Measurements from ENCODE around the gene HOXC13.

HOXC13 gene

GRCh38 chr12:53938326-53939140 is at the start of gene HOXC13:
Gene HOXC13 (plus strand): TSS chr12:53938831. CDS start chr12:53938907, 76 bp downstream.
- no peak within 1 kb of the TSS for H3K4me3 ChIP-seq (ENCODE audit: low read depth, low read length)
- no peak for TF ChIP-seq CTCF (IDR thresholded peaks at IDR 0.05; ENCODE audit: low read depth, low read length)

- no peak for TF ChIP-seq CTCF (IDR thresholded peaks at IDR 0.05; ENCODE audit: low read depth, low read length)
- H3K4me3 ChIP-seq (ENCODE audit: low read depth, low read length) = no peak overlapping the region
These were observed 48.5 kb upstream of the HOXC13 start for GRCh38 chr12:53890081-53890480.

GRCh38 chr12:53892762-53893395 is 45.8 kb upstream of the HOXC13 start:
- H3K4me3 ChIP-seq (ENCODE audit: low read depth, low read length) = no peak overlapping the region
- no peak for TF ChIP-seq CTCF (IDR thresholded peaks at IDR 0.05; ENCODE audit: low read depth, low read length)

- no peak for TF ChIP-seq CTCF (IDR thresholded peaks at IDR 0.05; ENCODE audit: low read depth, low read length)
- H3K4me3 ChIP-seq (ENCODE audit: low read depth, low read length) = no peak overlapping the region
These were observed 39.4 kb upstream of the HOXC13 start for GRCh38 chr12:53899230-53899629.

GRCh38 chr12:53907103-53907502 is 31.5 kb upstream of the HOXC13 start:
- H3K4me3 ChIP-seq (ENCODE audit: low read depth, low read length) = no peak overlapping the region
- TF ChIP-seq CTCF (IDR thresholded peaks at IDR 0.05; ENCODE audit: low read depth, low read length) = no peak

GRCh38 chr12:53916788-53917655 is 21.6 kb upstream of the HOXC13 start:
- no peak for TF ChIP-seq CTCF (IDR thresholded peaks at IDR 0.05; ENCODE audit: low read depth, low read length)
- H3K4me3 ChIP-seq (ENCODE audit: low read depth, low read length) = no peak overlapping the region

All from WI38 (cell line).